Inflammatory macrophage treated with lipopolysaccharide for 4 hours (primary cell): Measurements from ENCODE around the gene GADD45B.
"Not testable (repeated sequence)": the region's sequence is repeated elsewhere in the genome, so short reads cannot be mapped to it uniquely, and the experiment has no call there.

Experiments used
- DNase-seq: peaks from one replicate; pipeline ENCODE4 v3.0.0-alpha.2; 2020

The GADD45B gene

GRCh38 chr19:2444251-2445002 is 31.5 kb upstream of the GADD45B start:
- DNase-seq = no peak

- DNase-seq = no peak
These were observed 29.5 kb upstream of the GADD45B start for GRCh38 chr19:2446381-2446780.

- DNase-seq = no peak
These were observed 26.9 kb upstream of the GADD45B start for GRCh38 chr19:2449019-2449418.

GRCh38 chr19:2451138-2451537 is 24.8 kb upstream of the GADD45B start:
- DNase-seq = no peak

GRCh38 chr19:2451741-2452140 is 24.2 kb upstream of the GADD45B start:
- DNase-seq = no peak

- no peak for DNase-seq
These were observed 22.4 kb upstream of the GADD45B start for GRCh38 chr19:2453431-2454025.

GRCh38 chr19:2454199-2454961 is 21.5 kb upstream of the GADD45B start:
- no peak for DNase-seq

GRCh38 chr19:2454962-2455850 is 20.7 kb upstream of the GADD45B start:
- no peak for DNase-seq

- peak; percentile 18 for DNase-seq
These were observed 19.9 kb upstream of the GADD45B start for GRCh38 chr19:2455851-2456570.

GRCh38 chr19:2457394-2458037 is 18.4 kb upstream of the GADD45B start:
- DNase-seq = no peak

- no peak for DNase-seq
These were observed 17.9 kb upstream of the GADD45B start for GRCh38 chr19:2458054-2458453.

- DNase-seq = not testable (repeated sequence)
These were observed 17.2 kb upstream of the GADD45B start for GRCh38 chr19:2458776-2459175.

- no peak for DNase-seq
These were observed 15.7 kb upstream of the GADD45B start for GRCh38 chr19:2460245-2460644.

GRCh38 chr19:2461751-2462634 is 13.9 kb upstream of the GADD45B start:
- DNase-seq = peak; percentile 30

- no peak for DNase-seq
These were observed 13.1 kb upstream of the GADD45B start for GRCh38 chr19:2462635-2463421.

GRCh38 chr19:2463694-2464093 is 12.2 kb upstream of the GADD45B start:
- DNase-seq = not testable (repeated sequence)

- no peak for DNase-seq
These were observed 11.5 kb upstream of the GADD45B start for GRCh38 chr19:2464389-2464788.

GRCh38 chr19:2468596-2468995 is 7.3 kb upstream of the GADD45B start:
- DNase-seq = no peak

GRCh38 chr19:2469102-2469914 is 6.6 kb upstream of the GADD45B start:
- peak; percentile 25 for DNase-seq
